Keratinocyte (primary cell): Measurements from ENCODE around the gene PIGQ. TPM values are rescaled to one million over a fixed set of nuclear protein-coding genes. Genes with fewer than 3 reads are reported as not detected.

Experiments used
- DNase-seq: peaks from one replicate; pipeline ENCODE4 v3.0.0-alpha.2; 2011; ENCODE audit warnings: low read depth, missing footprints, low spot score
- FAIRE-seq: peaks from 2 replicates; lab custom pipeline; 2011; peaks lifted over from hg19 to GRCh38; lab: Jason Lieb, UNC
- H2AFZ ChIP-seq: 2 replicates; pipeline ENCODE4 v1.6.0; 2012; ENCODE audit warnings: low read length, control low read depth, inconsistent platforms; ENCODE audit not compliant: control insufficient read depth
- H3K27ac ChIP-seq: 2 replicates; pipeline ENCODE4 v1.5.1; 2011; ENCODE audit warnings: low read length; ENCODE audit not compliant: control insufficient read depth, insufficient read depth
- H3K27me3 ChIP-seq: 3 replicates; pipeline ENCODE4 v1.6.0; 2011; ENCODE audit warnings: low read length; ENCODE audit not compliant: control insufficient read depth, insufficient read depth; ENCODE audit errors: extremely low read depth
- H3K36me3 ChIP-seq, 2 experiments: 2 replicates in 1 of 2; 3 replicates in 1 of 2; pipeline ENCODE4 v1.5.1; 2011; ENCODE audit warnings: low read length in 2 of 2, mild to moderate bottlenecking in 1 of 2; ENCODE audit not compliant: control insufficient read depth in 2 of 2, insufficient read depth in 2 of 2; ENCODE audit errors: extremely low read depth in 1 of 2
- H3K4me1 ChIP-seq: 3 replicates; pipeline ENCODE4 v1.5.1; 2011; ENCODE audit warnings: low read length; ENCODE audit not compliant: control insufficient read depth, insufficient read depth; ENCODE audit errors: extremely low read depth
- H3K4me2 ChIP-seq: 3 replicates; pipeline ENCODE4 v1.6.0; 2011; ENCODE audit warnings: low read depth, low read length; ENCODE audit not compliant: control insufficient read depth, insufficient read depth; ENCODE audit errors: extremely low read depth
- H3K4me3 ChIP-seq, 3 experiments: fragments of 200-600 bp in 1 of 3; sonication (generic) in 1 of 3; 2 replicates in 2 of 3; 3 replicates in 1 of 3; pipeline ENCODE4 v1.5.1; 2011 to 2016; ENCODE audit warnings: low read length in 3 of 3, mild to moderate bottlenecking in 3 of 3, control low read depth in 2 of 3, inconsistent platforms in 1 of 3, low read depth in 1 of 3, mixed read lengths in 1 of 3, mixed run types in 1 of 3, moderate library complexity in 1 of 3; ENCODE audit not compliant: control insufficient read depth in 2 of 3, insufficient read depth in 2 of 3; ENCODE audit errors: extremely low read depth in 1 of 3
- H3K79me2 ChIP-seq: 2 replicates; pipeline ENCODE4 v1.6.0; 2012; ENCODE audit warnings: low read length; ENCODE audit not compliant: control insufficient read depth, insufficient read depth
- H3K9ac ChIP-seq: 3 replicates; pipeline ENCODE4 v1.6.0; 2011; ENCODE audit warnings: low read length; ENCODE audit not compliant: control insufficient read depth, insufficient read depth; ENCODE audit errors: extremely low read depth
- H3K9me1 ChIP-seq: 3 replicates; pipeline ENCODE4 v1.6.0; 2011; ENCODE audit warnings: low read length; ENCODE audit not compliant: control insufficient read depth, insufficient read depth; ENCODE audit errors: extremely low read depth
- H3K9me3 ChIP-seq: 2 replicates; pipeline ENCODE4 v1.5.1; 2012; ENCODE audit warnings: low read depth, low read length; ENCODE audit not compliant: control insufficient read depth
- H4K20me1 ChIP-seq: 3 replicates; pipeline ENCODE4 v1.6.0; 2011; ENCODE audit warnings: low read length; ENCODE audit not compliant: control insufficient read depth, insufficient read depth; ENCODE audit errors: extremely low read depth
- CTCF ChIP-seq, 3 experiments: IDR thresholded peaks in 1 of 3; conservative IDR thresholded peaks in 1 of 3; optimal IDR thresholded peaks in 1 of 3; 2 replicates in 2 of 3; 3 replicates in 1 of 3; pipeline versions ENCODE3 to v1.5.1; 2011; ENCODE audit warnings: low read length in 3 of 3, mild to moderate bottlenecking in 3 of 3, moderate library complexity in 2 of 3, control low read depth in 1 of 3, inconsistent platforms in 1 of 3; ENCODE audit not compliant: insufficient read depth in 2 of 3; ENCODE audit errors: extremely low read depth in 1 of 3
- EZH2 ChIP-seq: IDR thresholded peaks from one replicate; pipeline ENCODE4 v1.6.1; 2012; ENCODE audit warnings: inconsistent platforms, mild to moderate bottlenecking, low read length, moderate library complexity
- dilution Hi-C: fragments of 300-500 bp; cut with MboI; formaldehyde crosslinking; loops from one replicate; pipeline ENCODE4 v1.7.0; 2020; ENCODE audit warnings: low sequenced_read_pairs; ENCODE audit not compliant: extremely low pct_ligation_motif_present
- polyA plus RNA-seq, 5 experiments: library from polyadenylated mRNA; depleted of rRNA in 3 of 5; stranded (reverse) in 3 of 5; stranded (forward) in 1 of 5; unstranded in 1 of 5; fragments of >200 nt; gene quantifications; 1 replicate in 1 of 5; 2 replicates in 3 of 5; 3 replicates in 1 of 5; pipeline versions ENCODE4 v1.2.1 to v1.2.3, GENCODE V29; 2011 to 2012; ENCODE audit warnings: missing spikeins in 2 of 5, low read depth in 1 of 5, low replicate concordance in 1 of 5

The PIGQ gene
- polyA plus RNA-seq, 1 donor (not counting 4 experiments of a cell fraction or from before 2014, with no cell fraction given) = 11.2 TPM

- Histone ChIP-seq H3K4me3 (no peak overlapping the region), H3K4me1 (peaks cover under 1% of the 10 kb centered on the region), H3K4me2 (no peak overlapping the region), H3K9me3 (no peaks in the 10 kb centered on the region), H3K27me3 (peaks cover 50% of the 10 kb centered on the region), H3K79me2 (no peaks in the 10 kb centered on the region), H4K20me1 (no peaks in the 10 kb centered on the region), H2AFZ (no peak overlapping the region), H3K36me3 (no peaks in the 10 kb centered on the region), H3K9me1 (no peaks in the 10 kb centered on the region), H3K9ac (no peak overlapping the region), H3K27ac (no peak overlapping the region)
- no peak for DNase-seq
- dilution Hi-C loops = no loop called here
- TF ChIP-seq CTCF (optimal IDR thresholded peaks at IDR 0.05 in 1 of 3, IDR thresholded peaks at IDR 0.05 in 1 of 3, conservative IDR thresholded peaks at IDR 0.05 in 1 of 3; ENCODE audit: extremely low read depth in 1 of 3, insufficient read depth in 2 of 3, low read length in 3 of 3) (no peak), EZH2 (no peak)
- FAIRE-seq = no peak
Measured at GRCh38 chr16:561413-561794, 8.4 kb upstream of the PIGQ start.

DNA sequence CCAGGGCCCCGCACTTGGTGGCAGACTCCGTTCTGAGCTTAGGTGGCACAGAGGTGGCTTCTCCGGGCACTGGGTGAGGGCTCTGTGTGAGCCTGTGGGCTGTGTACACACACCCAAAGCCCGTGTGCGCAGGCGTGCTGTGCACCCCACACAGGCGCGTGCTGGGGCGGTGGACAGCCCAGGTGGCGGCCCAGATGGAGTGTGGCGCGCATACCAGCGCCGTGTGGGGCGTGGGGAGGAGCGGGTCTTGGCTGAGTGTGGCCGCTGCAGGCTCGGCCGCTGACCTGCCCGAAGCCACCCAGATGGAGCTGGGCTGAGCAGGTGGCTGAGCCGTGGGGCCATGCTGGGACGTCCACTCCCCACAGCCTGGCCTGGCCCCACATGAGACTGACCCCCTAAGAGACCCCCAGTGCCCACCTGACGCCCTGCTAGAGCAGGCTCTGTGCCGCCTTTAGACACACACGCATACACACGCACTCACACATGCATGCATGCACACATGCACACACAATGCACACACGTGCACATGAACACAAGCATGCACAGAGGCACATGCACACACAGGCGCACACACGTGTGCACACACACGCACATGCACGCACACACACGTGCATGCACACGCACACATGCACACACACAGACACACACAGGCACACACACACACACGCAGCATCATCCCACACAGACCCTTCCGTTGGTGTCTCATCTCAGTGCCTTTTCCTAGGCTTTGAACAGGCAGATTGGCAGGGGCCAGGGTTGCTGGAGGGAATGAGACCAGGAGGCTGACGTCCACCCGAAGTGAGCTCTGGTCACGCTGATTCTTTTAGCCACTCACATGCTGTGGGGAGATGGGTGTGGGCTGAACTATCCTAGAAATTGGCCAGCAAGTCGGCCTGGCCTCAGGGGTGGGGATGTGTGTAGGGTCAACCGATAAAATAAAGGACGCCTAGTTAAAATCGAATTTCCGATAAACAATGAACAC, 7.5 kb upstream of the PIGQ start:
- dilution Hi-C loops = no loop called here
- FAIRE-seq = no peak

More for the DNA sequence above, 7.5 kb upstream of the PIGQ start:
- Histone ChIP-seq H3K4me2 (no peak overlapping the region), H3K9me3 (no peaks in the 10 kb centered on the region), H4K20me1 (no peaks in the 10 kb centered on the region), H3K9ac (no peak overlapping the region), H3K27me3 (peaks cover 50% of the 10 kb centered on the region), H3K79me2 (no peaks in the 10 kb centered on the region), H3K4me3 (no peak overlapping the region), H3K4me1 (peaks cover 9% of the 10 kb centered on the region), H3K9me1 (no peaks in the 10 kb centered on the region), H2AFZ (no peak overlapping the region), H3K36me3 (no peaks in the 10 kb centered on the region), H3K27ac (no peak overlapping the region)
- no peak for DNase-seq
- TF ChIP-seq EZH2 (no peak), CTCF (optimal IDR thresholded peaks at IDR 0.05 in 1 of 3, IDR thresholded peaks at IDR 0.05 in 1 of 3, conservative IDR thresholded peaks at IDR 0.05 in 1 of 3; ENCODE audit: extremely low read depth in 1 of 3, insufficient read depth in 2 of 3, low read length in 3 of 3) (no peak)
